Measurements from ENCODE around the gene MCAM. TPM values are rescaled to one million over a fixed set of nuclear protein-coding genes. Genes with fewer than 3 reads are reported as not detected.

Gene MCAM
- total and polyA plus RNA-seq, 10 donors, result 10.3 to 612 (median 38.0) TPM

GRCh38 chr11:119315131-119316015, 1.6 kb downstream of the MCAM start:
- Histone ChIP-seq H3K9me3 (no peaks in the 10 kb centered on the region), H3K27me3 (replicated peaks in 1 of 7) (peaks cover 0 to 65% (median 27%) of the 10 kb centered on the region in 7 donors), H3K36me3 (peaks cover 0 to 45% (median 0%) of the 10 kb centered on the region in 6 donors), H3K4me1 (peaks cover 10 to 70% (median 59%) of the 10 kb centered on the region in 6 donors), H3K27ac (peak overlapping the region in 4 of 8 donors; percentile 46 to 86 (median 82)), H3K4me3 (peak overlapping the region; percentile 31 to 72 (median 40))
- peak; percentile 87 for DNase-seq
- TF ChIP-seq, protein P1, sequence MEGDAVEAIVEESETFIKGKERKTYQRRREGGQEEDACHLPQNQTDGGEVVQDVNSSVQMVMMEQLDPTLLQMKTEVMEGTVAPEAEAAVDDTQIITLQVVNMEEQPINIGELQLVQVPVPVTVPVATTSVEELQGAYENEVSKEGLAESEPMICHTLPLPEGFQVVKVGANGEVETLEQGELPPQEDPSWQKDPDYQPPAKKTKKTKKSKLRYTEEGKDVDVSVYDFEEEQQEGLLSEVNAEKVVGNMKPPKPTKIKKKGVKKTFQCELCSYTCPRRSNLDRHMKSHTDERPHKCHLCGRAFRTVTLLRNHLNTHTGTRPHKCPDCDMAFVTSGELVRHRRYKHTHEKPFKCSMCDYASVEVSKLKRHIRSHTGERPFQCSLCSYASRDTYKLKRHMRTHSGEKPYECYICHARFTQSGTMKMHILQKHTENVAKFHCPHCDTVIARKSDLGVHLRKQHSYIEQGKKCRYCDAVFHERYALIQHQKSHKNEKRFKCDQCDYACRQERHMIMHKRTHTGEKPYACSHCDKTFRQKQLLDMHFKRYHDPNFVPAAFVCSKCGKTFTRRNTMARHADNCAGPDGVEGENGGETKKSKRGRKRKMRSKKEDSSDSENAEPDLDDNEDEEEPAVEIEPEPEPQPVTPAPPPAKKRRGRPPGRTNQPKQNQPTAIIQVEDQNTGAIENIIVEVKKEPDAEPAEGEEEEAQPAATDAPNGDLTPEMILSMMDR (IDR thresholded peaks at IDR 0.05 in 8 of 11, conservative IDR thresholded peaks at IDR 0.05 in 3 of 11), result peak in 4 of 11 experiments; percentile 11 to 17 (median 13)
- TF ChIP-seq POLR2AphosphoS5 (IDR thresholded peaks at IDR 0.05) (peak in 1 of 3 donors; percentile 32), POLR2A (IDR thresholded peaks at IDR 0.05) (no peak)
- intact Hi-C loops (cut with DNase I; ENCODE audit: low total_unique reads), result no loop called here
- 3 to 8% (median 7%) methylated on average over 16 to 29 of the region's 29 CpGs for WGBS, 5 donors

GRCh38 chr11:119314726-119315125, 2.2 kb downstream of the MCAM start:
- Histone ChIP-seq H3K9me3 (no peaks in the 10 kb centered on the region), H3K4me1 (peaks cover 9 to 67% (median 53%) of the 10 kb centered on the region in 6 donors), H3K36me3 (peaks cover 0 to 52% (median 0%) of the 10 kb centered on the region in 6 donors), H3K4me3 (peak overlapping the region in 3 of 8 donors; percentile 52 to 72 (median 56)), H3K27me3 (replicated peaks in 1 of 7) (peaks cover 0 to 59% (median 27%) of the 10 kb centered on the region in 7 donors), H3K27ac (peak overlapping the region in 2 of 8 donors; percentile 83 to 86)
- DNase-seq, result no peak
- TF ChIP-seq, protein P1 (IDR thresholded peaks at IDR 0.05 in 8 of 11, conservative IDR thresholded peaks at IDR 0.05 in 3 of 11), result no peak
- TF ChIP-seq POLR2AphosphoS5 (IDR thresholded peaks at IDR 0.05) (no peak), POLR2A (IDR thresholded peaks at IDR 0.05) (no peak)
- intact Hi-C loops (cut with DNase I; ENCODE audit: low total_unique reads), result no loop called here
- 82 to 88% (median 86%) methylated on average over 18 of the region's 18 CpGs for WGBS, 5 donors

DNA sequence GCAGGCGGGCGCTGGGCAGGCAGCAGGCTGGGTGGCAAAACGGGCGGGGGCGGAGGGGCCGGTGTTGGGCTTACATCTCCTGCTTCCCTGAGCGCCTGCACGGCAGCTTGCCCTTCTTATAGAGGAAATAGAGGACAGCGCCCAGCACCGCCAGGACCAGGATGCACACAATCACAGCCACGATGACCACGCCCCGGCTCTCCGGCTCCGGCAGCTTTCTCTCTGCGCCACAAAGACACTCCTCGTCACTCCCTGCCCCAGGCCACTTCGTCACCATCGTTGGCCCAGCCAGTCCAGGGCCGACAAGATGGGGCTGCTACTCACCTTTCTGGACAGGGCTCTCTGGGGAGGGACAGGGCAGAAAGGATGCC, 6.3 kb downstream of the MCAM start:
- intact Hi-C loops (cut with DNase I; ENCODE audit: low total_unique reads), result no loop called here
- Histone ChIP-seq H3K36me3 (peaks cover 0 to 93% (median 17%) of the 10 kb centered on the region in 6 donors), H3K9me3 (no peaks in the 10 kb centered on the region), H3K4me1 (peaks cover 0 to 39% (median 19%) of the 10 kb centered on the region in 6 donors), H3K27me3 (replicated peaks in 1 of 7) (peaks cover 0 to 18% (median 9%) of the 10 kb centered on the region in 7 donors), H3K4me3 (no peak overlapping the region), H3K27ac (peak overlapping the region in 3 of 8 donors; percentile 15 to 38 (median 33))
- 67 to 89% (median 74%) methylated on average over 8 to 20 of the region's 20 CpGs for WGBS, 5 donors
- TF ChIP-seq POLR2AphosphoS5 (IDR thresholded peaks at IDR 0.05) (no peak), POLR2A (IDR thresholded peaks at IDR 0.05) (no peak)
- TF ChIP-seq, protein P1 (IDR thresholded peaks at IDR 0.05 in 8 of 11, conservative IDR thresholded peaks at IDR 0.05 in 3 of 11), result no peak
- DNase-seq, result peak; percentile 76
